Measurements from ENCODE around the gene ALKBH4. TPM values are rescaled to one million over a fixed set of nuclear protein-coding genes. Genes with fewer than 3 reads are reported as not detected.
"Not testable (repeated sequence)": the region's sequence is repeated elsewhere in the genome, so short reads cannot be mapped to it uniquely, and the experiment has no call there.

ALKBH4 gene
- total RNA-seq (2022) (5.9 and 10.3 TPM in 2 replicates), Bru-seq, nascent RNA (percentile 43 among the genes with signal in this experiment), BruChase-seq, experiment 1, labeled RNA remaining after a 6-hour chase (percentile 47 among the genes with signal in this experiment), BruChase-seq, experiment 2, labeled RNA remaining after a 2-hour chase (percentile 50 among the genes with signal in this experiment)
- long read RNA-seq, transcript ALKBH4-201 (3 exons, 2,105 nt), result major isoform, 19 of 22 reads
- long read RNA-seq, partial matches to known transcripts, result 0 of 22 reads
- long read RNA-seq, other reads (novel, unspliced or antisense), result 2 of 22 reads

DNA sequence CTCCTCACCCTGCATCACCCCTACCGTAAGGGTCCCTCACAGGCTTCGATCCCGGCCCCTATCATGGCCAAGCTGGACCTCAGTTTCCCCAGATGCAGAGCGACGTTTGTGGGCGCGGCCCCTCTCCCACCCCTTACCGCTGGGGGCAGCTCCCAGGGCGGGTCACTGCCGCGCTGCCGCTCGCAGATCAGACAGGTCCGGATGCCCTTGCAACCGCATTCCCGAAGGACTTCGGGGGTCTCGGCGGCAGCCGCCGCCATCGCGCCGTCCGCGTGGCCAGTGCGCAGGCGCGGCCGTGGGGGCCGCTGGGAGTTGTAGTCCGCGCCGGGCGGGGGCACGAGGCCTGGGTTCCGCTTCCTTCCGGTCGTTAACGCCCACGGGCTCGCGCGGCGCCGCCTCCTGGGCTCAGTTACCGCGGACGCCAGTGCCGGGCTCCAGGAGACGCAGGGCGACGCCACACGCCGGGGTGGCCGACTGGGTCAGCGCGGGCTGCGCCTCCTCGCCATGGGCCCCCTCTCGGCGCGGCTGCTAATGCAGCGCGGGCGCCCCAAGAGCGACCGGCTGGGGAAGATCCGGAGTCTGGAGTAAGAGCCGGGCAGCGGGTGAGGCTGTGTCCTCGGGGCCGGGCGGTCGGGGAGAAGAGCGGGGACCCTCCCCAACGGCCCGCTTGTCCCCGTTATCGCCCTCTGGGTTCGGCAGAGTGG is at the start of gene ALKBH4, which contains the start of gene LRWD1:
Gene ALKBH4 (minus strand): TSS at position 287 of the 704 bp plus-strand sequence. CDS start 27 bp downstream, at position 260.
Gene LRWD1 (plus strand): TSS at position 408 of the 704 bp plus-strand sequence. CDS start 97 bp downstream, at position 505.
- peaks cover 11% of the 10 kb centered on the region for H3K4me1 Mint-ChIP-seq (ENCODE audit: insufficient read depth, unreplicated experiment)
- CTCF ChIA-PET, result interaction anchor here (0.6 to 0.8 kb wide), 2 partner anchors 24 to 66 kb away, joined by 3 to 4 read pairs; no protein-coding TSS in a partner anchor
- DNase-seq (ENCODE audit: unreplicated experiment), result peak; percentile 88
- no peaks in the 10 kb centered on the region for H3K27me3 Mint-ChIP-seq (ENCODE audit: insufficient read depth, unreplicated experiment)
- intact Hi-C loops (cut with micrococcal nuclease), result no loop called here
- H3K36me3 Mint-ChIP-seq (ENCODE audit: insufficient read depth, unreplicated experiment), result peaks cover 13% of the 10 kb centered on the region
- TF ChIP-seq CTCF (IDR thresholded peaks at IDR 0.05; ENCODE audit: unreplicated experiment), result no peak
- BruUV-seq (replicated peaks), result no TSS peak
- H3K9me3 Mint-ChIP-seq (ENCODE audit: unreplicated experiment), result no peaks in the 10 kb centered on the region
- POLR2A ChIA-PET, result interaction anchor here (0.7 to 1.7 kb wide), 6 partner anchors 8 to 102 kb away, joined by 3 to 10 read pairs (median 6); no protein-coding TSS in a partner anchor
- peak within 1 kb of the TSS; percentile 59 for H3K27ac Mint-ChIP-seq (ENCODE audit: low read depth, unreplicated experiment)
- H3K4me3 Mint-ChIP-seq (ENCODE audit: unreplicated experiment), result peak within 1 kb of the TSS; percentile 86

DNA sequence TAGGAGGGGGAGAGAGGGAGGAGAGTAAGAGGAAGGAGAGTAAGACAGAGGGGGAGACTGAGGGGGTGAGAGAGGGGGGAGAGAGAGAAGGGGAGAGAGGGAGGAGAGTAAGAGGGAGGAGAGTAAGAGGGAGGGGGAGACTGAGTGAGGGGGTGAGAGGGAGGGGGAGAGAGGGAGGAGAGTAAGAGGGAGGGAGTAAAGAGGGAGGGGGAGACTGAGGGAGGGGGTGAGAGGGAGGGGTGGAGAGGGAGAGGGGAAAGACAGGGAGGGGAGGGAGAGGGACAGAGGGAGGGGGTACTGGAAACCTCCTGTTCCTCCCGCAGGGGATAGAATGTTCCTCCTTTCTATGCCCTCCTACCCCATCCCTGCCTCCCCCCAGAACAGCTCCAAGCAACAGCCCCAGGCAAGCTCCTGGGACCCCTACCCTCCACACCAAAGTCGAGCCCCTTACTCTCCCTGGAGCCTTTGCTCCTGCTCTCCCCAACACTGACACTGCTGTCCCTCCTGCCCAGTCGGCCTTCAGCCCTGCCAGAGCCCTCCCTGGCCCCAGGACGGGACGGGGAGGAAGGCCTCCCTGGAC is 48.1 kb upstream of the ALKBH4 start:
- H3K27ac Mint-ChIP-seq (ENCODE audit: low read depth, unreplicated experiment); H3K27me3 Mint-ChIP-seq (ENCODE audit: insufficient read depth, unreplicated experiment); intact Hi-C loops (cut with micrococcal nuclease); H3K4me1 Mint-ChIP-seq (ENCODE audit: insufficient read depth, unreplicated experiment); POLR2A ChIA-PET; H3K4me3 Mint-ChIP-seq (ENCODE audit: unreplicated experiment); CTCF ChIA-PET; H3K36me3 Mint-ChIP-seq (ENCODE audit: insufficient read depth, unreplicated experiment); BruUV-seq (replicated peaks); H3K9me3 Mint-ChIP-seq (ENCODE audit: unreplicated experiment): not testable (repeated sequence)
- peak; percentile 0 for DNase-seq (ENCODE audit: unreplicated experiment)

DNA sequence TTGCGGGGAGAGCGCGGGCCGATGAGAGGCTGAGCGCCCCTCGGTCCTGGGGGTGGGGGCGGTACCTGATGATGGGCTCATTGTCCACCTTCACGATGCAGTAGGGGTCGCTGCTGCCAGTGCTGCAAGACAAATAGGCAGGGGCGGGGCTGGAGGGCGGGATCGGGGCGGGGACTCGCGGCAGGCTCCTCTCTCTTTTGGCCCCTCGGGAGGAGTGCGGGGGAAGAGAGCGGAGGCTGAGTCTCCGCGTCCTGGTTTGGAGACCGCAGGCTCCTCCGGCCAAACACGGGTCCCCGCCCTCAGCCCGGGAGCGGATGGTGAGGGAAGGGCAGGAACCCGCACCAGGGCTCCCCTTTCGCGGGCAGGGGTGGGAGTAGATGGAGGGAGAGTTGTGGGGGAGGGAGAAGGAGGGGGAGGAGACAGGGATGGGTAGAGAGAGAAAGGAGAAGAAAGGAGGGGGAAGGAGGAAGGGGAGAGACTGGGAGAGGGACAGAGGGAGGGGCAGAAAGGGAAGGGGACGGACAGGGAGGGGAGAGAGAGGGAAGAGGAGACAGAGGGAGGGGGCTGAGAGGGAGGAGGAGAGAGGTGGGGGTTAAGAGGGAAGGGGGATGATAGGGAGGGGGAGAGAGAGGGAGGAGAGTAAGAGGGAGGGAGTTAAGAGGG is 47.3 kb upstream of the ALKBH4 start:
- POLR2A ChIA-PET; CTCF ChIA-PET; H3K27ac Mint-ChIP-seq (ENCODE audit: low read depth, unreplicated experiment); H3K4me3 Mint-ChIP-seq (ENCODE audit: unreplicated experiment); H3K4me1 Mint-ChIP-seq (ENCODE audit: insufficient read depth, unreplicated experiment); BruUV-seq (replicated peaks); H3K36me3 Mint-ChIP-seq (ENCODE audit: insufficient read depth, unreplicated experiment); DNase-seq (ENCODE audit: unreplicated experiment); H3K27me3 Mint-ChIP-seq (ENCODE audit: insufficient read depth, unreplicated experiment); intact Hi-C loops (cut with micrococcal nuclease); H3K9me3 Mint-ChIP-seq (ENCODE audit: unreplicated experiment): not testable (repeated sequence)

GRCh38 chr7:102510575-102510974 is 45.9 kb upstream of the ALKBH4 start:
- POLR2A ChIA-PET; H3K4me1 Mint-ChIP-seq (ENCODE audit: insufficient read depth, unreplicated experiment); intact Hi-C loops (cut with micrococcal nuclease); H3K36me3 Mint-ChIP-seq (ENCODE audit: insufficient read depth, unreplicated experiment); CTCF ChIA-PET; H3K27ac Mint-ChIP-seq (ENCODE audit: low read depth, unreplicated experiment); H3K9me3 Mint-ChIP-seq (ENCODE audit: unreplicated experiment); BruUV-seq (replicated peaks); H3K27me3 Mint-ChIP-seq (ENCODE audit: insufficient read depth, unreplicated experiment); H3K4me3 Mint-ChIP-seq (ENCODE audit: unreplicated experiment); DNase-seq (ENCODE audit: unreplicated experiment): not testable (repeated sequence)

DNA sequence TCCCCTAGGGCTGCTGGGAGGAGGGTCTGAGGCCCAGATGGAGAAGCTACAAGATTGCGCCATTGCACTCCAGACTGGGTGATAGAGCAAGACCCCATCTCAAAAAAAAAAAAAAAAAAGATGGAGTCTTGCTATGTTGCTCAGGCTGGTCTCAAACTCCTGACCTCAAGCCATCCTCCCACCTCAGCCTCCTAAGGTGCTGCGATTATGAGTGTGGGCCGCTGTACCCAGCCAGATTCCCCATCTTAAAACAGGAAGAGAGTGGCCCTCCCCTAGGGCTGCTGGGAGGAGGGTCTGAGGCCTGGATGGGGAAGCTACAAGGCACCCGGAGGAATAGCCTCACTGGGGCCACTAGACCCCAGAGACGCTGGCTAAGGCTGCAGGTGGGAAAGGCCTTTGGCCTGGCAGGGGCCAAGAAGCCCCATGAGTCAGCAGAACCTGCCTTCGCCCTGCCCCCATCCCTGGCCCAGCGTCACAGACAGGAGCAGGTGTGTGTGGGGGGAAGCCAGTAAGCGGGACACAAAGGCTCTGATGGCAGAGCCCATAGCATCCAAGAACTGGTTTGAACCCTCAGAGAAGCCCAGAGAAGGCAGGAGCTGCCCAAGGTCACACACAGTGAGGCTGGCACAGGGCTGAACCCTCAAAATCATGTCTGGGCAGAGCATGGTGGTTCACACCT is 42.9 kb upstream of the ALKBH4 start:
- DNase-seq (ENCODE audit: unreplicated experiment); POLR2A ChIA-PET; H3K27ac Mint-ChIP-seq (ENCODE audit: low read depth, unreplicated experiment); H3K9me3 Mint-ChIP-seq (ENCODE audit: unreplicated experiment); H3K36me3 Mint-ChIP-seq (ENCODE audit: insufficient read depth, unreplicated experiment); H3K4me1 Mint-ChIP-seq (ENCODE audit: insufficient read depth, unreplicated experiment); CTCF ChIA-PET; intact Hi-C loops (cut with micrococcal nuclease); H3K27me3 Mint-ChIP-seq (ENCODE audit: insufficient read depth, unreplicated experiment); H3K4me3 Mint-ChIP-seq (ENCODE audit: unreplicated experiment); BruUV-seq (replicated peaks): not testable (repeated sequence)

DNA sequence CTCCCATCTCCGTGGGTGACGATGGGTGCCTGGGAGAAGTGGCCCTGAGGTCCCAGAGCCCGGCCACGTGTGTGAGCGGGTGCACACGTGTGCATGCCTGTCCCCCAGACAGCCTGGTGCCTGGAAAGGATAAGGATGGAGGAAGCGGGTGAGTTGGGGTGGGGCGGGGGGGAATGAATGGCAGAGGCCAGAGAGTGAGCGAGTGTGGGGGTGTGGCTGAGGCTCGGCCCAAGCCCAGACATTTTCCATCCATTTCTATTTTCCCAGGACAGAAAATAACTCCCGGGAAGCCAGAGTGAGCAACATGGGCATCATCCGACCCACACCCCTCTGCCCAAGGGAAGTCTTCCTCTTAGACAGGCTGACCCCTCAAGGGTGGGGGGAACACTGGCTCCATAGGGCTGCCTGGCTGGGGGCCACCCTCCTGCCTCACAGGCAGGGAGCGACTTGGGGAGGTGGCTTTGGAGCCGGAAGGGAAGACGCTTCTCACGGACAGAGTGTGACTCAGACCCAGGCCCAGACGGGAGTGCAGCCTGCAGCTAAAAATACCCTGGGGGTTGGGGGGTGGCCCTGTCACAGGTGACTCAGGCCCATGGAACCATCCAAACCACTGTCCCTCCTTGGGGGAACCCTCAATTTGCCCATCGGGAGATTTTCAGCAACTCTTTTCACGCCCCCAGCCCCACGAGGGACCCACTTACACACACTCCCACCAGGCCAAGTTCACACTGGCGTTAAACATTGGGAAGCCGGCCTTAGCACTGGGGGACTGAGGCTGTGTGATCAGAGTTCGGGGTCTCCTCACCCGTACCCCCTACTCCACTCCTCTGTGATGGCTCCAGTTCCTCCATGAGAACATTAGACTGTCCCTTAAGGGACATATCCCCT is 40.9 kb upstream of the ALKBH4 start:
- DNase-seq (ENCODE audit: unreplicated experiment); BruUV-seq (replicated peaks); CTCF ChIA-PET; H3K4me1 Mint-ChIP-seq (ENCODE audit: insufficient read depth, unreplicated experiment); POLR2A ChIA-PET; H3K27ac Mint-ChIP-seq (ENCODE audit: low read depth, unreplicated experiment); H3K4me3 Mint-ChIP-seq (ENCODE audit: unreplicated experiment); H3K9me3 Mint-ChIP-seq (ENCODE audit: unreplicated experiment); H3K27me3 Mint-ChIP-seq (ENCODE audit: insufficient read depth, unreplicated experiment); intact Hi-C loops (cut with micrococcal nuclease); H3K36me3 Mint-ChIP-seq (ENCODE audit: insufficient read depth, unreplicated experiment): not testable (repeated sequence)

DNA sequence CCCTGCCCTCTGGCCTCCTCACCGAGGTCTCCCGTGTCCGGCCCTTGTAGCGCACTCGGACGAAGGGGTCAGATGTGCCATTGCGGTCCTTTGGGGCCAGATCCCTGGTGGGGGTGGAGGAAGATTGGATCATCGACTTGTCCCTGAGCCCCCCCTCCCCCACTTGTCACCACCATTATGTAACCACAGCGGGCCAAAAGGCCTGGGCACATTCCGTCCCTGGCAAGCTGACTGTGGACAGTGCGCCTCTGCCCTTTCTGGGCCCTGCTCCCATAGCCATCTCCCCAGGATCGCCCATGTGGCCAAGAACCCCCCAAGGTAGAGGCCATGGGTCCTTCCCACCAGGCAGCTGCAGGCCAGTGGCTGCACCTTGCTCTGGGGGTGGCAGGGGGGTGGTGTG is 38.5 kb upstream of the ALKBH4 start:
- DNase-seq (ENCODE audit: unreplicated experiment); CTCF ChIA-PET; H3K36me3 Mint-ChIP-seq (ENCODE audit: insufficient read depth, unreplicated experiment); intact Hi-C loops (cut with micrococcal nuclease); H3K27ac Mint-ChIP-seq (ENCODE audit: low read depth, unreplicated experiment); H3K27me3 Mint-ChIP-seq (ENCODE audit: insufficient read depth, unreplicated experiment); H3K9me3 Mint-ChIP-seq (ENCODE audit: unreplicated experiment); H3K4me3 Mint-ChIP-seq (ENCODE audit: unreplicated experiment); BruUV-seq (replicated peaks); H3K4me1 Mint-ChIP-seq (ENCODE audit: insufficient read depth, unreplicated experiment); POLR2A ChIA-PET: not testable (repeated sequence)

All from MCF 10A (cell line).